A549 (cell line): ENCODE measurements around the gene IL17B. TPM values are rescaled to one million over a fixed set of nuclear protein-coding genes. Genes with fewer than 3 reads are reported as not detected.

Experiments
- ATAC-seq, 2 experiments: fragments of 200-7000 bp in 1 of 2; fragments of >200 bp in 1 of 2; cut with Nextera tagmentation in 1 of 2; cut with Tn5 transposase in 1 of 2; 3 replicates each; pipeline versions ENCODE4 v1.8.0 to v1.9.1; 2018 to 2020; ENCODE audit warnings: mild to moderate bottlenecking in 1 of 2, moderate library complexity in 1 of 2
- CTCF ChIA-PET: fragments of 300-600 bp; sonication (Branson Sonifier 250); formaldehyde crosslinking; extraction: SDS; loops from one replicate; lab custom pipeline; 2021; ENCODE audit warnings: antibody characterized with exemption, inconsistent platforms; lab: Yijun Ruan, JAX
- POLR2A ChIA-PET: fragments of 350-600 bp; formaldehyde crosslinking; extraction: SDS; loops from one replicate; lab custom pipeline; 2021; ENCODE audit warnings: antibody characterized with exemption, inconsistent platforms; lab: Yijun Ruan, JAX
- DNase-seq, 2 experiments: peaks; one replicate each; pipeline versions ENCODE4 v3.0.0 to v3.0.0-alpha.2; 2011 to 2016; ENCODE audit warnings: low read depth in 1 of 2, low spot score in 1 of 2
- FAIRE-seq: peaks from 2 replicates; lab custom pipeline; 2011; peaks lifted over from hg19 to GRCh38; lab: Jason Lieb, UNC
- H3K27ac ChIP-seq, 2 experiments: fragments of >200 bp; sonication (Bioruptor Twin); formaldehyde crosslinking; 3 replicates each; pipeline ENCODE4 v1.5.1; 2016 to 2017
- H3K4me1 ChIP-seq: fragments of >200 bp; sonication (Bioruptor Twin); formaldehyde crosslinking; 3 replicates; pipeline ENCODE4 v1.6.1; 2016
- H3K4me2 ChIP-seq: fragments of >200 bp; sonication (Bioruptor Twin); formaldehyde crosslinking; 3 replicates; pipeline ENCODE4 v1.6.1; 2016
- H3K4me3 ChIP-seq: fragments of >200 bp; sonication (Bioruptor Twin); formaldehyde crosslinking; 3 replicates; pipeline ENCODE4 v1.5.1; 2016
- H3K9me3 ChIP-seq: fragments of >200 bp; sonication (Bioruptor Twin); formaldehyde crosslinking; 3 replicates; pipeline ENCODE4 v1.6.1; 2016
- BCL3 ChIP-seq: fragments of >200 bp; sonication (Bioruptor Twin); formaldehyde crosslinking; IDR thresholded peaks from 3 replicates; pipeline ENCODE4 v1.6.1; 2016
- FOSL2 ChIP-seq, 2 experiments: fragments of 450-650 bp in 1 of 2; fragments of >200 bp in 1 of 2; sonication (Bioruptor Twin) in 1 of 2; formaldehyde crosslinking; IDR thresholded peaks; 2 replicates each; pipeline versions ENCODE4 v1.5.0 to v1.6.1; 2016 to 2020; ENCODE audit warnings: mild to moderate bottlenecking in 1 of 2, moderate library complexity in 1 of 2
- GATA3 ChIP-seq: IDR thresholded peaks from 2 replicates; pipeline ENCODE4 v1.6.1; 2012; ENCODE audit warnings: borderline replicate concordance
- HEYL ChIP-seq: fragments of 250-450 bp; sonication (Bioruptor Pico); IDR thresholded peaks from 2 replicates; pipeline ENCODE4 v1.8.0; 2021; ENCODE audit warnings: mild to moderate bottlenecking, moderate library complexity
- JUNB ChIP-seq: fragments of >200 bp; sonication (Bioruptor Twin); formaldehyde crosslinking; IDR thresholded peaks from 2 replicates; pipeline ENCODE4 v1.6.1; 2016
- MAFK ChIP-seq: fragments of 450-650 bp; IDR thresholded peaks from 2 replicates; pipeline ENCODE4 v1.6.1; 2014; ENCODE audit not compliant: partially characterized antibody
- POLR2A ChIP-seq: IDR thresholded peaks from 2 replicates; pipeline ENCODE4 v1.6.1; 2012; ENCODE audit warnings: mild to moderate bottlenecking, low read length
- REST ChIP-seq: fragments of 200-600 bp; sonication (generic); IDR thresholded peaks from 2 replicates; pipeline ENCODE4 v1.6.1; 2016; ENCODE audit warnings: antibody characterized with exemption, mild to moderate bottlenecking, moderate library complexity
- SREBF2 ChIP-seq: fragments of 450-650 bp; IDR thresholded peaks from 2 replicates; pipeline ENCODE4 v1.6.1; 2014; ENCODE audit warnings: mild to moderate bottlenecking, moderate library complexity
- TFCP2L1 ChIP-seq: fragments of 250-450 bp; sonication (Bioruptor Pico); IDR thresholded peaks from 2 replicates; pipeline ENCODE4 v1.5.0; 2021; ENCODE audit warnings: mild to moderate bottlenecking
- TP53 ChIP-seq: fragments of 250-450 bp; sonication (Bioruptor Pico); IDR thresholded peaks from 2 replicates; pipeline ENCODE4 v1.5.0; 2021; ENCODE audit warnings: mild to moderate bottlenecking, moderate library complexity
- WGBS: methylation state at CpG from one replicate; pipeline ENCODE4 v1.1.6; 2017; ENCODE audit errors: missing lambda C conversion rate; 5-methylcytosine and 5-hydroxymethylcytosine counted together
- polyA plus RNA-seq, 4 experiments: library from polyadenylated mRNA; depleted of rRNA in 3 of 4; stranded (reverse); fragments of >200 nt; fragmentation: RNase III in 1 of 4; extraction: RNeasy Plus Mini Kit Qiagen cat#74134 plus additional on column Dnase treatment in 1 of 4; gene quantifications; 2 replicates in 3 of 4; 3 replicates in 1 of 4; pipeline ENCODE4 v1.2.3, GENCODE V29; 2011 to 2017
- TF ChIP-seq, protein P1 (sequence below): fragments of 150-350 bp; IDR thresholded peaks from 2 replicates; pipeline ENCODE4 v1.6.1; 2014; ENCODE audit warnings: low read depth, mild to moderate bottlenecking, low read length

Gene IL17B
- polyA plus RNA-seq, 2 of the 4 experiments (the other 2 are of a cell fraction), result 0.23 TPM; not detected in 1

DNA sequence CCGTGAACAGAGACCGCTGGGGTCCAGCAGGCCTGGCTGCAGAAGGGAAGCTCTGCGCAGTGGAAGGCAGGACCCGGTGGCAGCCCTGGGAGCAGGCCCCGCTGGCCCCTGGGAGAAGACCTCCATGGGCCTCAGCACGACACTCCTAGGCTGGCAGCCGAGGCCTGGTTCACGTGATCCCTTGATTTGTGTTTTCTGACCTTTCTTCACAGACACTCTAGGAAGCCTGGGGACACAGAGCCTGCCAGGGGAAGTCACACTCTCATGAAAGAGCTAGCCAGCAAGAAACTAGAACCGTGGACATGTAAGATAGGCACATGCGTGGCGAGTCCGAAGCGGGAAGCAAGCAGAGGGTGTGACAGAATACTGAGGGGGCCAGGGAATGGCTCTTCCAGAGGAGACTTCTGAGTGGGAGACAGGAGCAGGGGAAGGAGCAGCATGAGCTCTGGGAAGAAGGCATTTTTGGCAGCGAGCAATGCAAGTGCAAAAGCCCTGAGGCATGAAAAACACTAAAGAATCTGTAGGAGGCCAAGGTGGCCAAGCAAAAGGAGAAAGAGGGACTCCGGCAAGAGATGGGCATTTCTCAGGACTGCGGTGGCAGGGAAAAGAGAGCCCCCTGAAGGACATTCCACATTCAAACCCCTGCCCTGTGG is 26.6 kb upstream of the IL17B start (continued):
- TF ChIP-seq BCL3 (no peak), HEYL (CRISPR knock-in tag) (no peak), TP53 (CRISPR knock-in tag) (no peak), TFCP2L1 (CRISPR knock-in tag) (no peak), POLR2A (no peak)
- TF ChIP-seq, protein P1, sequence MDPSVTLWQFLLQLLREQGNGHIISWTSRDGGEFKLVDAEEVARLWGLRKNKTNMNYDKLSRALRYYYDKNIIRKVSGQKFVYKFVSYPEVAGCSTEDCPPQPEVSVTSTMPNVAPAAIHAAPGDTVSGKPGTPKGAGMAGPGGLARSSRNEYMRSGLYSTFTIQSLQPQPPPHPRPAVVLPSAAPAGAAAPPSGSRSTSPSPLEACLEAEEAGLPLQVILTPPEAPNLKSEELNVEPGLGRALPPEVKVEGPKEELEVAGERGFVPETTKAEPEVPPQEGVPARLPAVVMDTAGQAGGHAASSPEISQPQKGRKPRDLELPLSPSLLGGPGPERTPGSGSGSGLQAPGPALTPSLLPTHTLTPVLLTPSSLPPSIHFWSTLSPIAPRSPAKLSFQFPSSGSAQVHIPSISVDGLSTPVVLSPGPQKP, result no peak

DNA sequence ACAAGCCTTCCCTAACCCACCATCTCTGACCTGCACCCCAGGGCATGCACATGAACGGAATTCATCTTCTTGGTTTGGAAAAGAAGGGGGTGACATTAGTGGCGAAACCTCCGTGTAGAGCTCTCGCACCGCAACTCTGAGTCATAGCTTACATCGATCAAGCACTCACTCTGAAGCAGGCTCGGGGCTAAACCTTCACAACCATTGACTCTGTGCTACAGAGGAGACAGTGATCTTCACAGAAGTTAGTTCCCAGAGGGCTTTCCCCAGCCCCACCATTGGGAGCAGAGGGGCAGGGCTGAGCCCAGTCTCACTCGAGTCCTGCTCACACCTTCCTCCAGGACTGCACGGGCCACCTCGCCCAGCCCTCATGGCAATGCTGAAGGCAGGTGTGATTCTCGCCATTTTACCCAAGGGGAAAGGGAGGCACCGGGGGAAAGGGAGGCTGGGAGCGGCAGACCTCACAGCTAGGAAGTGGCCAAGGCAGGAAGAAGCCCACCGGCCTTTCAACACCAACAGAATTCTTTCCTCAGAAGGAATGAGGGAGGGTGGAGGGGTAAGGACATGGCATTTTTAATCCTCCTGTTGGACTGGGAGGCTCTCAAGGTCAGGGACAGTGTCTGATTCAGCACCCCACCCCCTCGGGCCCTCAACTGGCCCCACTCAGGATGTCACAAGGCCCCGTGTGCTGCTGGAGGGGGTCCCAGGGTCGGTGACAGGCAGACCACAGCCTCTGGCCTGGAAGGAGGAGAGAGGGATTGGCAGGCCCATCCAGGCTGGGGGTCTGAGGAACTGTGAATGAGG is 25.9 kb upstream of the IL17B start:
- ATAC-seq (peak; percentile 66 to 74), FAIRE-seq (no peak), DNase-seq (peak; percentile 25 to 50)
- TF ChIP-seq FOSL2 (IDR thresholded peaks at IDR 0.05) (no peak), FOSL2 (CRISPR knock-in tag; IDR thresholded peaks at IDR 0.05) (peak; percentile 25), REST (no peak)
- ChIA-PET CTCF (interaction anchor here (0.9 to 52.1 kb wide), 5 partner anchors 29 to 145 kb away, joined by 3 to 1709 read pairs (median 4); partner anchors contain the start of genes IL17B and PCYOX1L), POLR2A (interaction anchor here (0.6 to 1.4 kb wide), 4 partner anchors 8 to 30 kb away, joined by 3 to 4 read pairs (median 3); no protein-coding TSS in a partner anchor)
- H3K4me3 ChIP-seq, result no peak overlapping the region
- H3K27ac ChIP-seq, result peak overlapping the region; percentile 60 to 82
- no peaks in the 10 kb centered on the region for H3K9me3 ChIP-seq
- 53% methylated on average over 16 of the region's 17 CpGs for WGBS
- peaks cover 39% of the 10 kb centered on the region for H3K4me1 ChIP-seq
- peak overlapping the region; percentile 58 for H3K4me2 ChIP-seq

- 32% methylated on average over 15 of the region's 15 CpGs for WGBS
- DNase-seq (peak; percentile 21 to 72), FAIRE-seq (no peak), ATAC-seq (peak; percentile 48 to 72)
- peak overlapping the region; percentile 58 for H3K4me2 ChIP-seq
- ChIA-PET POLR2A (interaction anchor here (0.6 to 1.4 kb wide), 4 partner anchors 9 to 31 kb away, joined by 3 to 4 read pairs (median 3); no protein-coding TSS in a partner anchor), CTCF (interaction anchor here (1.2 to 52.1 kb wide), 4 partner anchors 30 to 146 kb away, joined by 3 to 1709 read pairs (median 44); partner anchors contain the start of genes IL17B and PCYOX1L)
- H3K27ac ChIP-seq, result peak overlapping the region; percentile 60 to 82
- no peak overlapping the region for H3K4me3 ChIP-seq
- no peaks in the 10 kb centered on the region for H3K9me3 ChIP-seq
- H3K4me1 ChIP-seq, result peaks cover 39% of the 10 kb centered on the region
- peak; percentile 26; the same call in 1 of the 2 replicates for TF ChIP-seq GATA3
- peak; percentile 34; the same call in 1 of the 2 replicates for TF ChIP-seq JUNB
- no peak for TF ChIP-seq FOSL2 (IDR thresholded peaks at IDR 0.05)
- 0 out of 2 replicates have a peak, but pooled peaks have one; percentile 2 for TF ChIP-seq FOSL2 (CRISPR knock-in tag; IDR thresholded peaks at IDR 0.05)
- no peak for TF ChIP-seq SREBF2
- TF ChIP-seq MAFK, result peak; percentile 62
Observed at GRCh38 chr5:149403923-149404745, 25.0 kb upstream of the IL17B start.
